PC-9 (cell line): ENCODE data around the gene CDC37. TPM values are rescaled to one million over a fixed set of nuclear protein-coding genes. Genes with fewer than 3 reads are reported as not detected.

Source experiments
- BruUV-seq: library from RNA; stranded (reverse); fragments of 400-500 nt; replicated peaks from 2 replicates; lab custom pipeline; 2021; lab: Mats Ljungman, UMichigan
- CTCF ChIA-PET: fragments of 300-600 bp; sonication (Branson Sonifier 250); formaldehyde crosslinking; loops from one replicate; lab custom pipeline; 2022; ENCODE audit warnings: antibody characterized with exemption; lab: Charles Lee
- POLR2A ChIA-PET: fragments of 300-600 bp; sonication (Branson Sonifier 250); formaldehyde crosslinking; loops from one replicate; lab custom pipeline; 2022; ENCODE audit warnings: antibody characterized with exemption; ENCODE audit not compliant: unreplicated experiment; lab: Charles Lee
- DNase-seq, 2 experiments: peaks; one replicate each; pipeline versions ENCODE4 v3.0.0 to v3.0.0-alpha.2; 2015 to 2022; ENCODE audit warnings: mixed read lengths in 1 of 2
- H2AFZ ChIP-seq: fragments of 200-600 bp; sonication (generic); 2 replicates; pipeline ENCODE4 v1.8.1; 2017; ENCODE audit warnings: antibody characterized with exemption
- H3F3A ChIP-seq: fragments of 200-600 bp; sonication (generic); 2 replicates; pipeline ENCODE4 v1.8.1; 2017; ENCODE audit warnings: antibody characterized with exemption, mild to moderate bottlenecking, low read depth; ENCODE audit not compliant: insufficient read depth
- H3K27ac ChIP-seq: fragments of 200-600 bp; sonication (generic); 2 replicates; pipeline ENCODE4 v1.6.1; 2016; ENCODE audit warnings: mixed run types
- H3K27me3 ChIP-seq: fragments of 200-600 bp; sonication (generic); 2 replicates; pipeline ENCODE4 v1.6.1; 2016; ENCODE audit warnings: low read depth, mixed run types; ENCODE audit not compliant: insufficient read depth
- H3K36me3 ChIP-seq: fragments of 200-600 bp; sonication (generic); 2 replicates; pipeline ENCODE4 v1.6.1; 2016; ENCODE audit warnings: low read depth, mixed run types
- H3K4me1 ChIP-seq: fragments of 200-600 bp; sonication (generic); replicated peaks from 2 replicates; pipeline ENCODE4 v1.6.1; 2016; ENCODE audit warnings: mixed run types; ENCODE audit not compliant: insufficient read depth
- H3K4me2 ChIP-seq: fragments of 200-600 bp; sonication (generic); 2 replicates; pipeline ENCODE4 v1.6.1; 2017; ENCODE audit warnings: mixed run types
- H3K4me3 ChIP-seq: fragments of 200-600 bp; sonication (generic); 2 replicates; pipeline ENCODE4 v1.6.1; 2016; ENCODE audit warnings: mixed run types
- H3K79me2 ChIP-seq: fragments of 200-600 bp; sonication (generic); 2 replicates; pipeline ENCODE4 v1.6.1; 2017; ENCODE audit warnings: low read depth, mixed run types
- H3K9me2 ChIP-seq: fragments of 200-600 bp; sonication (generic); 2 replicates; pipeline ENCODE4 v1.8.1; 2017; ENCODE audit warnings: mild to moderate bottlenecking; ENCODE audit not compliant: insufficient read depth
- H3K9me3 ChIP-seq: fragments of 200-600 bp; sonication (generic); 2 replicates; pipeline ENCODE4 v1.8.1; 2016; ENCODE audit warnings: low read depth; ENCODE audit not compliant: insufficient read depth
- H4K20me1 ChIP-seq: fragments of 200-600 bp; sonication (generic); 2 replicates; pipeline ENCODE4 v1.8.1; 2017; ENCODE audit not compliant: insufficient read depth
- CTCF ChIP-seq: fragments of 200-600 bp; sonication (generic); conservative IDR thresholded peaks from 2 replicates; pipeline ENCODE4 v1.6.1; 2017; ENCODE audit warnings: mixed run types, antibody characterized with exemption, mild to moderate bottlenecking, moderate library complexity
- EZH2 ChIP-seq: fragments of 200-600 bp; sonication (generic); IDR thresholded peaks from 2 replicates; pipeline ENCODE4 v1.8.0; 2017; ENCODE audit warnings: antibody characterized with exemption, low read depth
- intact Hi-C: fragments of 100-400 bp; cut with micrococcal nuclease; formaldehyde crosslinking; loops from one replicate; pipeline ENCODE4 v1.10.0; 2022; ENCODE audit not compliant: unreplicated experiment
- total RNA-seq: library from RNA; stranded (reverse); gene quantifications from 2 replicates; pipeline ENCODE4 v1.2.3, GENCODE V29; 2021

The CDC37 gene
- total RNA-seq, 1 experiment from 2014 or later = 191 TPM

- no peak overlapping the region for H3K27ac ChIP-seq
- H3K9me3 ChIP-seq = no peaks in the 10 kb centered on the region
- H3K4me2 ChIP-seq = peak overlapping the region; percentile 76
- H3K27me3 ChIP-seq = peaks cover 61% of the 10 kb centered on the region
- DNase-seq = no peak
- no peaks in the 10 kb centered on the region for H3K36me3 ChIP-seq
- no peaks in the 10 kb centered on the region for H3K9me2 ChIP-seq
- no peaks in the 10 kb centered on the region for H3K79me2 ChIP-seq
- no peaks in the 10 kb centered on the region for H4K20me1 ChIP-seq
- no TSS peak for BruUV-seq
- ChIA-PET POLR2A (no interaction called here), CTCF (no interaction called here)
- intact Hi-C loops = loop anchor here (5.0 kb wide), 3 partner anchors 147 to 297 kb away; partner anchors contain the start of genes CDKN2D, DNM2 and KRI1
- peak overlapping the region; percentile 58; the same call in 1 of the 2 replicates for H2AFZ ChIP-seq
- peaks cover 56% of the 10 kb centered on the region for H3F3A ChIP-seq
- TF ChIP-seq EZH2 (peak; percentile 94), CTCF (no peak)
- H3K4me3 ChIP-seq = peak overlapping the region; percentile 53; the same call in 1 of the 2 replicates
- H3K4me1 ChIP-seq = peaks cover 23% of the 10 kb centered on the region; the same call in 1 of the 2 replicates
Observed at GRCh38 chr19:10419646-10420443, 16.5 kb upstream of the CDC37 start.

GRCh38 chr19:10419200-10419645, 15.9 kb upstream of the CDC37 start:
- peak overlapping the region; percentile 76 for H3K4me2 ChIP-seq
- peak overlapping the region; percentile 53; the same call in 1 of the 2 replicates for H3K4me3 ChIP-seq
- H3K36me3 ChIP-seq = no peaks in the 10 kb centered on the region
- peaks cover 18% of the 10 kb centered on the region; the same call in 1 of the 2 replicates for H3K4me1 ChIP-seq
- 0 out of 2 replicates have a peak, but pooled peaks cover 3% of the 10 kb centered on the region for H3K9me3 ChIP-seq
- ChIA-PET CTCF (interaction anchor here (0.7 kb wide), 1 partner anchor 112 kb away, joined by 11 read pairs; no protein-coding TSS in a partner anchor), POLR2A (no interaction called here)
- H3K9me2 ChIP-seq = no peaks in the 10 kb centered on the region
- BruUV-seq = no TSS peak
- H3K27ac ChIP-seq = no peak overlapping the region
- H3K79me2 ChIP-seq = no peaks in the 10 kb centered on the region
- intact Hi-C loops = loop anchor here (5.0 kb wide), 2 partner anchors 278 to 298 kb away; partner anchors contain the start of gene DNM2
- no peak for DNase-seq
- H2AFZ ChIP-seq = no peak overlapping the region
- peaks cover 57% of the 10 kb centered on the region for H3F3A ChIP-seq
- H4K20me1 ChIP-seq = no peaks in the 10 kb centered on the region
- H3K27me3 ChIP-seq = peaks cover 57% of the 10 kb centered on the region
- TF ChIP-seq EZH2 = 0 out of 2 replicates have a peak, but pooled peaks have one; percentile 80
- no peak for TF ChIP-seq CTCF

- H3K79me2 ChIP-seq = no peaks in the 10 kb centered on the region
- H2AFZ ChIP-seq = no peak overlapping the region
- no peaks in the 10 kb centered on the region for H4K20me1 ChIP-seq
- peak overlapping the region; percentile 34; the same call in 1 of the 2 replicates for H3K4me2 ChIP-seq
- 0 out of 2 replicates have a peak, but pooled peaks cover 3% of the 10 kb centered on the region for H3K9me3 ChIP-seq
- peaks cover 57% of the 10 kb centered on the region for H3K27me3 ChIP-seq
- ChIA-PET CTCF (interaction anchor here (0.7 to 1.1 kb wide), 3 partner anchors 9 to 113 kb away, joined by 4 to 11 read pairs (median 9); no protein-coding TSS in a partner anchor), POLR2A (interaction anchor here (0.5 kb wide), 1 partner anchor 192 kb away, joined by 5 read pairs; no protein-coding TSS in a partner anchor)
- no peaks in the 10 kb centered on the region for H3K36me3 ChIP-seq
- no peak overlapping the region for H3K4me3 ChIP-seq
- no peak for DNase-seq
- intact Hi-C loops = loop anchor here (5.0 kb wide), 2 partner anchors 279 to 299 kb away; partner anchors contain the start of gene DNM2
- no peaks in the 10 kb centered on the region for H3K9me2 ChIP-seq
- TF ChIP-seq CTCF (no peak), EZH2 (no peak)
- peaks cover 53% of the 10 kb centered on the region for H3F3A ChIP-seq
- BruUV-seq = no TSS peak
- peaks cover 13% of the 10 kb centered on the region; the same call in 1 of the 2 replicates for H3K4me1 ChIP-seq
- H3K27ac ChIP-seq = no peak overlapping the region
Observed at GRCh38 chr19:10418485-10419199, 15.3 kb upstream of the CDC37 start.
